HepG2 (cell line): ENCODE data around the gene FAM120C. TPM values are rescaled to one million over a fixed set of nuclear protein-coding genes. Genes with fewer than 3 reads are reported as not detected.

Experiments
- ATAC-seq: fragments of 200-7000 bp; cut with Tn5 transposase; 3 replicates; pipeline ENCODE4 v1.9.1; 2020; ENCODE audit warnings: mild to moderate bottlenecking, moderate library complexity
- BruUV-seq: library from RNA; stranded (reverse); fragments of 400-500 nt; replicated peaks from 2 replicates; lab custom pipeline; 2021; lab: Mats Ljungman, UMichigan
- CTCF ChIA-PET: fragments of 300-600 bp; formaldehyde crosslinking; extraction: SDS; loops from one replicate; lab custom pipeline; 2021; ENCODE audit warnings: low total read pairs, inconsistent platforms, low intra/inter-chr PET ratio; lab: Yijun Ruan, JAX
- POLR2A ChIA-PET: fragments of 350-600 bp; sonication (Branson Sonifier 250); formaldehyde crosslinking; loops from one replicate; lab custom pipeline; 2020; ENCODE audit warnings: antibody characterized with exemption, inconsistent platforms; lab: Yijun Ruan, JAX
- DNase-seq: peaks from one replicate; pipeline ENCODE4 v3.0.0-alpha.2; 2015; ENCODE audit warnings: low spot score
- FAIRE-seq: peaks from 3 replicates; lab custom pipeline; 2011; peaks lifted over from hg19 to GRCh38; lab: Jason Lieb, UNC
- H2AFZ ChIP-seq: one replicate; pipeline ENCODE4 v1.6.1; 2011; ENCODE audit warnings: low read length, inconsistent platforms
- H3K27ac ChIP-seq: fragments of 300-600 bp; 3 replicates; pipeline ENCODE4 v1.8.0; 2011; ENCODE audit warnings: mixed run types, mild to moderate bottlenecking, mixed read lengths, low read length, inconsistent platforms; ENCODE audit not compliant: insufficient read depth; ENCODE audit errors: extremely low read length
- H3K27me3 ChIP-seq, 2 experiments: fragments of 200-600 bp in 1 of 2; 2 replicates in 1 of 2; 3 replicates in 1 of 2; pipeline versions ENCODE4 v1.6.0 to v1.8.0; 2011; ENCODE audit warnings: low read length in 2 of 2, mild to moderate bottlenecking in 2 of 2, moderate library complexity in 2 of 2, inconsistent platforms in 1 of 2; ENCODE audit not compliant: insufficient read depth in 2 of 2, control insufficient read depth in 1 of 2
- H3K36me3 ChIP-seq, 2 experiments: fragments of 200-600 bp in 1 of 2; replicated peaks in 1 of 2; 2 replicates in 1 of 2; 3 replicates in 1 of 2; pipeline versions ENCODE4 v1.5.1 to v1.8.0; 2011; ENCODE audit warnings: low read length in 2 of 2, inconsistent platforms in 1 of 2; ENCODE audit not compliant: insufficient read depth in 2 of 2, control insufficient read depth in 1 of 2
- H3K4me1 ChIP-seq: 2 replicates; pipeline ENCODE4 v1.5.1; 2012; ENCODE audit warnings: low read length, inconsistent platforms; ENCODE audit not compliant: insufficient read depth
- H3K4me2 ChIP-seq: 2 replicates; pipeline ENCODE4 v1.6.0; 2011; ENCODE audit warnings: low read depth, low read length, inconsistent platforms
- H3K4me3 ChIP-seq, 3 experiments: fragments of 200-600 bp in 1 of 3; sonication (generic), shearing (Covaris generic) in 1 of 3; replicated peaks in 1 of 3; 2 replicates each; pipeline ENCODE4 v1.5.1; 2011 to 2016; ENCODE audit warnings: low read length in 3 of 3, inconsistent platforms in 2 of 3, low read depth in 2 of 3, mild to moderate bottlenecking in 2 of 3, control low read depth in 1 of 3, mixed read lengths in 1 of 3; ENCODE audit not compliant: insufficient read depth in 1 of 3
- H3K79me2 ChIP-seq: one replicate; pipeline ENCODE4 v1.6.1; 2011; ENCODE audit warnings: low read length, inconsistent platforms; ENCODE audit not compliant: insufficient read depth
- H3K9ac ChIP-seq: 2 replicates; pipeline ENCODE4 v1.6.0; 2011; ENCODE audit warnings: mild to moderate bottlenecking, low read depth, low read length, inconsistent platforms; ENCODE audit not compliant: insufficient read depth
- H3K9me3 ChIP-seq: 2 replicates; pipeline ENCODE4 v1.5.1; 2012; ENCODE audit warnings: mild to moderate bottlenecking, low read length
- H4K20me1 ChIP-seq: 2 replicates; pipeline ENCODE4 v1.6.0; 2011; ENCODE audit warnings: inconsistent platforms, mild to moderate bottlenecking, low read length, moderate library complexity; ENCODE audit not compliant: insufficient read depth
- DDIT3 ChIP-seq: sonication (generic); formaldehyde crosslinking; IDR thresholded peaks from 2 replicates; pipeline ENCODE4 v1.4.0; 2020; ENCODE audit warnings: mild to moderate bottlenecking, missing genetic modification reagents
- HDAC2 ChIP-seq: sonication (generic); formaldehyde crosslinking; IDR thresholded peaks from 2 replicates; pipeline ENCODE4 v1.4.0; 2020; ENCODE audit warnings: missing genetic modification reagents
- MEIS1 ChIP-seq: sonication (generic); formaldehyde crosslinking; IDR thresholded peaks from 2 replicates; pipeline ENCODE4 v1.9.0; 2021; ENCODE audit warnings: mild to moderate bottlenecking, missing genetic modification reagents, moderate library complexity, borderline replicate concordance
- SMYD3 ChIP-seq: sonication (generic); formaldehyde crosslinking; IDR thresholded peaks from 2 replicates; pipeline ENCODE4 v1.8.1; 2023; ENCODE audit warnings: mild to moderate bottlenecking, missing genetic modification reagents
- ZBTB2 ChIP-seq: sonication (generic); formaldehyde crosslinking; IDR thresholded peaks from 2 replicates; pipeline ENCODE4 v1.8.0; 2022; ENCODE audit warnings: low read depth, missing genetic modification reagents
- ZNF124 ChIP-seq: sonication (generic); formaldehyde crosslinking; IDR thresholded peaks from 2 replicates; pipeline ENCODE4 v1.4.0; 2020; ENCODE audit warnings: missing genetic modification reagents
- ZNF720 ChIP-seq: sonication (generic); formaldehyde crosslinking; IDR thresholded peaks from 2 replicates; pipeline ENCODE4 v1.4.0; 2020; ENCODE audit warnings: missing genetic modification reagents
- WGBS: methylation state at CpG from one replicate; pipeline ENCODE4 v1.1.6; 2017; ENCODE audit warnings: low lambda C conversion rate; 5-methylcytosine and 5-hydroxymethylcytosine counted together
- in situ Hi-C: cut with HindIII; loops from 2 replicates; pipeline ENCODE4 v1.10.0; 2017; ENCODE audit warnings: low pct_unique_long_range_greater_than_20kb; ENCODE audit not compliant: extremely low pct_ligation_motif_present
- intact Hi-C: fragments of 100-400 bp; cut with micrococcal nuclease; formaldehyde crosslinking; loops from one replicate; pipeline ENCODE4 v1.10.0; 2022; ENCODE audit not compliant: unreplicated experiment
- polyA plus RNA-seq, 8 experiments: library from polyadenylated mRNA; depleted of rRNA in 3 of 8; stranded (reverse) in 7 of 8; unstranded in 1 of 8; fragments of >200 nt; fragmentation: Illumina TruSeq in 4 of 8; extraction: Trizol in 4 of 8; gene quantifications; 2 replicates each; pipeline versions ENCODE4 v1.2.1 to v1.2.3, GENCODE V29; 2011 to 2016; ENCODE audit warnings: low read depth in 4 of 8, missing spikeins in 1 of 8, mixed read lengths in 1 of 8; ENCODE audit not compliant: insufficient read depth in 1 of 8
- total RNA-seq, 5 experiments: library from RNA; depleted of rRNA; stranded (reverse); fragments of >200 nt; fragmentation: Illumina TruSeq; extraction: Trizol; gene quantifications; 2 replicates each; pipeline ENCODE4 v1.2.3, GENCODE V29; 2016; ENCODE audit warnings: low read depth in 1 of 5

Gene FAM120C
- total and polyA plus RNA-seq, 2 of the 13 experiments (the other 11 are each of a cell fraction or from before 2014, with no cell fraction given) = 4.6 to 7.4 TPM

GRCh38 chrX:54181202-54181953, 1.7 kb downstream of the FAM120C start:
- Histone ChIP-seq H3K9ac (peak overlapping the region; percentile 80; the same call in 1 of the 2 replicates), H2AFZ (no peak overlapping the region), H4K20me1 (peaks cover 12% of the 10 kb centered on the region), H3K9me3 (no peaks in the 10 kb centered on the region), H3K4me1 (peaks cover 47% of the 10 kb centered on the region), H3K27ac (no peak overlapping the region), H3K4me2 (peak overlapping the region; percentile 90), H3K27me3 (no peaks in the 10 kb centered on the region), H3K4me3 (peak overlapping the region; percentile 64 to 77 (median 75)), H3K36me3 (no peaks in the 10 kb centered on the region), H3K79me2 (peaks cover 56% of the 10 kb centered on the region)
- POLR2A ChIA-PET = interaction anchor here (0.8 to 2.2 kb wide), 2 partner anchors 136 to 137 kb away, joined by 4 to 23 read pairs; partner anchors contain the start of gene PHF8
- intact Hi-C loops = loop anchor here (10.0 kb wide), 1 partner anchor 137 kb away; the partner anchor contains the start of gene PHF8
- in situ Hi-C loops = loop anchor here (5.0 kb wide), 1 partner anchor 134 kb away; no protein-coding TSS in a partner anchor
- peak; percentile 42 for FAIRE-seq
- BruUV-seq = no TSS peak
- CTCF ChIA-PET = no interaction called here
- TF ChIP-seq MEIS1 (CRISPR knock-in tag) = no peak
- TF ChIP-seq SMYD3 = no peak
- no peak for TF ChIP-seq ZNF124 (CRISPR knock-in tag)
- no peak for TF ChIP-seq HDAC2
- no peak for TF ChIP-seq ZNF720 (CRISPR knock-in tag)
- no peak for TF ChIP-seq ZBTB2 (CRISPR knock-in tag)
- TF ChIP-seq DDIT3 (CRISPR knock-in tag) = no peak
- WGBS = 33% methylated on average over 4 of the region's 4 CpGs
- DNase-seq = no peak
- no peak for ATAC-seq
